H1 (cell line): ENCODE measurements around the gene USP12. TPM values are rescaled to one million over a fixed set of nuclear protein-coding genes. Genes with fewer than 3 reads are reported as not detected.

Experiments used
- CTCF ChIA-PET: fragments of 300-600 bp; sonication (Branson Sonifier 250); formaldehyde crosslinking; loops from one replicate; lab custom pipeline; 2021; ENCODE audit not compliant: partially characterized antibody; lab: Charles Lee
- POLR2A ChIA-PET: fragments of 300-600 bp; sonication (Branson Sonifier 250); formaldehyde crosslinking; loops from one replicate; lab custom pipeline; 2021; ENCODE audit warnings: inconsistent platforms; ENCODE audit not compliant: partially characterized antibody; lab: Charles Lee
- DNase-seq, 2 experiments: peaks; one replicate each; pipeline versions ENCODE4 v3.0.0 to v3.0.0-alpha.2; 2010 to 2022; ENCODE audit warnings: low spot score in 2 of 2, low read depth in 1 of 2, mixed read lengths in 1 of 2
- FAIRE-seq: peaks from 2 replicates; lab custom pipeline; 2011; peaks lifted over from hg19 to GRCh38; lab: Jason Lieb, UNC
- H2AFZ ChIP-seq: 2 replicates; pipeline ENCODE4 v1.8.1; 2012; ENCODE audit warnings: low read length, inconsistent platforms
- H2AK5ac ChIP-seq: 2 replicates; pipeline ENCODE4 v1.6.1; 2013; ENCODE audit warnings: low read depth, low read length
- H2BK120ac ChIP-seq: replicated peaks from 2 replicates; pipeline ENCODE3; 2013; ENCODE audit warnings: low read depth, low read length, inconsistent platforms
- H2BK12ac ChIP-seq: 2 replicates; pipeline ENCODE4 v1.6.1; 2013; ENCODE audit warnings: low read depth, low read length
- H2BK15ac ChIP-seq: 2 replicates; pipeline ENCODE4 v1.6.1; 2013; ENCODE audit warnings: low read length
- H2BK20ac ChIP-seq: 2 replicates; pipeline ENCODE4 v1.6.1; 2013; ENCODE audit warnings: low read length
- H2BK5ac ChIP-seq: 2 replicates; pipeline ENCODE4 v1.6.1; 2013; ENCODE audit warnings: low read depth, low read length
- H3K14ac ChIP-seq: 2 replicates; pipeline ENCODE4 v1.6.1; 2013; ENCODE audit warnings: inconsistent platforms; ENCODE audit not compliant: insufficient read length
- H3K18ac ChIP-seq: 2 replicates; pipeline ENCODE4 v1.6.1; 2013; ENCODE audit warnings: low read length; ENCODE audit errors: extremely low read depth
- H3K23ac ChIP-seq: 2 replicates; pipeline ENCODE4 v1.6.1; 2013; ENCODE audit warnings: inconsistent platforms; ENCODE audit not compliant: insufficient read length
- H3K23me2 ChIP-seq: 2 replicates; pipeline ENCODE4 v1.6.1; 2013; ENCODE audit warnings: low read depth, low read length
- H3K27ac ChIP-seq: 2 replicates; pipeline ENCODE4 v1.6.1; 2011; ENCODE audit warnings: low read depth, low read length, inconsistent platforms
- H3K27me3 ChIP-seq, 4 experiments: replicated peaks in 1 of 4; 1 replicate in 1 of 4; 2 replicates in 3 of 4; pipeline versions ENCODE4 v1.6.1 to v1.8.1; 2011 to 2013; ENCODE audit warnings: low read length in 3 of 4, mild to moderate bottlenecking in 3 of 4, inconsistent platforms in 2 of 4, mixed read lengths in 2 of 4, moderate library complexity in 1 of 4; ENCODE audit not compliant: control insufficient read depth in 3 of 4, insufficient read depth in 3 of 4; ENCODE audit errors: extremely low read depth in 1 of 4
- H3K36me3 ChIP-seq, 4 experiments: 2 replicates each; pipeline versions ENCODE4 v1.6.1 to v1.8.1; 2011 to 2013; ENCODE audit warnings: mild to moderate bottlenecking in 4 of 4, low read length in 3 of 4, moderate library complexity in 2 of 4, control low read depth in 1 of 4, inconsistent platforms in 1 of 4; ENCODE audit not compliant: insufficient read depth in 4 of 4, control insufficient read depth in 2 of 4
- H3K4ac ChIP-seq: replicated peaks from 2 replicates; pipeline ENCODE3; 2013; ENCODE audit warnings: low read length, low read depth, mixed read lengths, inconsistent platforms; ENCODE audit not compliant: insufficient read length
- H3K4me1 ChIP-seq, 4 experiments: replicated peaks in 1 of 4; 1 replicate in 1 of 4; 2 replicates in 3 of 4; pipeline versions ENCODE4 v1.6.1 to v1.8.1; 2011 to 2013; ENCODE audit warnings: low read length in 3 of 4, inconsistent platforms in 2 of 4, mixed read lengths in 1 of 4; ENCODE audit not compliant: insufficient read depth in 4 of 4, control insufficient read depth in 3 of 4
- H3K4me2 ChIP-seq, 2 experiments: 2 replicates each; pipeline versions ENCODE4 v1.6.1 to v1.8.1; 2011 to 2013; ENCODE audit warnings: low read depth in 2 of 2, low read length in 2 of 2, control low read depth in 1 of 2, inconsistent platforms in 1 of 2, mild to moderate bottlenecking in 1 of 2; ENCODE audit not compliant: insufficient read depth in 1 of 2
- H3K4me3 ChIP-seq, 4 experiments: fragments of 200-600, 300-600 bp in 1 of 4; sonication (generic), shearing (Covaris generic), sonication (Bioruptor Twin) in 1 of 4; 2 replicates each; pipeline versions ENCODE4 v1.5.1 to v1.8.1; 2011 to 2016; ENCODE audit warnings: low read length in 4 of 4, low read depth in 3 of 4, control low read depth in 2 of 4, inconsistent platforms in 2 of 4, mild to moderate bottlenecking in 2 of 4, mixed read lengths in 1 of 4, moderate library complexity in 1 of 4; ENCODE audit not compliant: insufficient read depth in 2 of 4; ENCODE audit errors: extremely low read depth in 1 of 4
- H3K56ac ChIP-seq: replicated peaks from 2 replicates; pipeline ENCODE3; 2013; ENCODE audit warnings: low read depth, mild to moderate bottlenecking, mixed read lengths, low read length, inconsistent platforms; ENCODE audit not compliant: insufficient read length
- H3K79me1 ChIP-seq: 2 replicates; pipeline ENCODE4 v1.6.1; 2013; ENCODE audit warnings: low read depth, low read length, control low read depth
- H3K79me2 ChIP-seq, 2 experiments: 2 replicates each; pipeline versions ENCODE4 v1.6.1 to v1.8.1; 2012 to 2013; ENCODE audit warnings: low read length in 2 of 2, mild to moderate bottlenecking in 2 of 2, inconsistent platforms in 1 of 2; ENCODE audit not compliant: insufficient read depth in 2 of 2, control insufficient read depth in 1 of 2
- H3K9ac ChIP-seq, 4 experiments: replicated peaks in 1 of 4; 1 replicate in 1 of 4; 2 replicates in 3 of 4; pipeline versions ENCODE4 v1.6.1 to v1.8.1; 2011 to 2013; ENCODE audit warnings: low read depth in 3 of 4, low read length in 3 of 4, control low read depth in 2 of 4, mild to moderate bottlenecking in 2 of 4, moderate library complexity in 2 of 4, inconsistent platforms in 1 of 4; ENCODE audit errors: extremely low read depth in 1 of 4
- H3K9me3 ChIP-seq, 2 experiments: 2 replicates each; pipeline versions ENCODE4 v1.6.1 to v1.8.1; 2012 to 2013; ENCODE audit warnings: mild to moderate bottlenecking in 2 of 2, moderate library complexity in 2 of 2, control low read depth in 1 of 2, inconsistent platforms in 1 of 2, low read depth in 1 of 2, low read length in 1 of 2, mixed read lengths in 1 of 2; ENCODE audit not compliant: insufficient read depth in 2 of 2
- H4K20me1 ChIP-seq, 2 experiments: replicated peaks in 1 of 2; 2 replicates each; pipeline versions ENCODE3 to v1.8.1; 2011 to 2013; ENCODE audit warnings: inconsistent platforms in 2 of 2, low read length in 2 of 2, mild to moderate bottlenecking in 1 of 2; ENCODE audit not compliant: insufficient read depth in 2 of 2, control insufficient read depth in 1 of 2
- H4K5ac ChIP-seq: 2 replicates; pipeline ENCODE4 v1.6.1; 2013; ENCODE audit warnings: low read length, low read depth, mixed read lengths, inconsistent platforms; ENCODE audit not compliant: insufficient read length
- H4K8ac ChIP-seq: 2 replicates; pipeline ENCODE4 v1.8.0; 2013; ENCODE audit warnings: mild to moderate bottlenecking, moderate library complexity, low read length, inconsistent platforms; ENCODE audit not compliant: insufficient read depth; ENCODE audit errors: extremely low read depth
- H4K91ac ChIP-seq: replicated peaks from 2 replicates; pipeline ENCODE3; 2013; ENCODE audit warnings: low read length, mixed read lengths, inconsistent platforms; ENCODE audit not compliant: insufficient read length
- WGBS, 2 experiments: shearing (Covaris generic) in 1 of 2; methylation state at CpG; one replicate each; pipeline versions ENCODE4 v1.1.6 to v1.1.7; 2013 to 2015; ENCODE audit warnings: low lambda C conversion rate in 2 of 2, mixed read lengths in 2 of 2, inconsistent platforms in 1 of 2, low coverage in 1 of 2, missing lambda C conversion rate in 1 of 2; ENCODE audit not compliant: insufficient replicate concordance in 2 of 2, insufficient coverage in 1 of 2, insufficient read length in 1 of 2; ENCODE audit errors: extremely low coverage in 1 of 2, missing lambda C conversion rate in 1 of 2; 5-methylcytosine and 5-hydroxymethylcytosine counted together
- polyA plus RNA-seq, 7 experiments: library from polyadenylated mRNA; depleted of rRNA in 3 of 7; stranded (reverse) in 5 of 7; unstranded in 2 of 7; fragments of >200 nt in 5 of 7; fragments of 200-250 nt in 2 of 7; gene quantifications; 1 replicate in 5 of 7; 2 replicates in 1 of 7; 4 replicates in 1 of 7; pipeline versions ENCODE4 v1.2.1 to v1.2.3, GENCODE V29; 2011 to 2013; ENCODE audit warnings: missing spikeins in 2 of 7, mixed read lengths in 2 of 7
- total RNA-seq: library from RNA; stranded (reverse); fragmentation: NEBNext Ultra II Directional; extraction: Animal tissue kit (Norgen Biotek cat#: 25700); gene quantifications from 2 replicates; pipeline ENCODE4 v1.2.1, GENCODE V29; 2021

The USP12 gene
- total and polyA plus RNA-seq, 2 of the 8 experiments (the other 6 are each of a cell fraction or from before 2014, with no cell fraction given): 4.0 to 30.0 TPM

- H4K91ac ChIP-seq: no peak overlapping the region
- no peak overlapping the region for H3K14ac ChIP-seq
- no peak overlapping the region for H4K5ac ChIP-seq
- no peak overlapping the region for H2BK120ac ChIP-seq
- H3K9me3 ChIP-seq: no peaks in the 10 kb centered on the region; a peak in 1 of 4 replicates
- no peak overlapping the region for H3K4me2 ChIP-seq
- H3K18ac ChIP-seq: no peak overlapping the region
- H3K36me3 ChIP-seq: peaks cover 0 to 3% (median 0%) of the 10 kb centered on the region in 4 experiments; a peak in 2 of 8 replicates
- DNase-seq (no peak), FAIRE-seq (no peak)
- H4K8ac ChIP-seq: no peak overlapping the region
- H3K79me2 ChIP-seq: no peaks in the 10 kb centered on the region
- no peak overlapping the region for H2AFZ ChIP-seq
- H3K4me1 ChIP-seq: no peaks in the 10 kb centered on the region
- POLR2A ChIA-PET: interaction anchor here (0.6 kb wide), 1 partner anchor 24 kb away, joined by 3 read pairs; no protein-coding TSS in a partner anchor
- H3K4ac ChIP-seq: no peak overlapping the region
- H2BK12ac ChIP-seq: no peak overlapping the region
- 100% methylated on average over 1 of the region's 1 CpG; no CpG with 5 or more reads in 1 of the 2 experiments for WGBS, 2 experiments
- H3K4me3 ChIP-seq: no peak overlapping the region
- no peak overlapping the region for H3K27ac ChIP-seq
- H3K9ac ChIP-seq: no peak overlapping the region
- no peak overlapping the region for H2BK15ac ChIP-seq
- H3K79me1 ChIP-seq: no peaks in the 10 kb centered on the region; the same call in 1 of the 2 replicates
- H4K20me1 ChIP-seq: peaks cover 0 to 2% of the 10 kb centered on the region in 2 experiments
- no peaks in the 10 kb centered on the region for H3K23me2 ChIP-seq
- no peak overlapping the region for H3K56ac ChIP-seq
- no peak overlapping the region for H2BK5ac ChIP-seq
- CTCF ChIA-PET: no interaction called here
- no peak overlapping the region for H3K23ac ChIP-seq
- no peak overlapping the region for H2BK20ac ChIP-seq
- H2AK5ac ChIP-seq: no peak overlapping the region
- no peaks in the 10 kb centered on the region for H3K27me3 ChIP-seq
Observed at GRCh38 chr13:27101289-27101688, 70.3 kb downstream of the USP12 start.
